DMS79 treated with DMSO at 0.1 percent for 48 hours (cell line): ENCODE measurements around the gene PAX2.

Experiments
- DNase-seq: peaks from one replicate; lab custom pipeline; 2025; lab: John Stamatoyannopoulos, UW

Gene PAX2

DNA sequence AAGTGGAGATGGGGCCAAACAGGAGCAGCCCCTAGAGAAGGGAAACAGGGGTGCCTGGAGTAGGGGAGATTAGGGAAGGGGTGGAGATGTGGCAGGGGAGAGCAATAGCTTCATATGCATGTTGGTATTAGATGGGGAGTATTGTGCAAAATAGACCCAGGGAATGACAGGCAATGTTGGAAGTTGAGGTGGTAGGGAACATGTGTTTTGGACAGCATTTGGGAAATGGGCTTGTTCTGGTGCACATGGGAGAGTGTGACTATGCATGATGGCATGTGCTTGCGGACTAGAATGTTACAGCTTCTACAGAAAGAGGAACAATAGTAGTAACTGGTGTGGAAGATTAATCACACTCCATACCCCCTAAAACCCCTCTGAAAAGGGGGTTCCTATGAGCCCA, 10.4 kb downstream of the PAX2 start:
- DNase-seq = no peak

DNA sequence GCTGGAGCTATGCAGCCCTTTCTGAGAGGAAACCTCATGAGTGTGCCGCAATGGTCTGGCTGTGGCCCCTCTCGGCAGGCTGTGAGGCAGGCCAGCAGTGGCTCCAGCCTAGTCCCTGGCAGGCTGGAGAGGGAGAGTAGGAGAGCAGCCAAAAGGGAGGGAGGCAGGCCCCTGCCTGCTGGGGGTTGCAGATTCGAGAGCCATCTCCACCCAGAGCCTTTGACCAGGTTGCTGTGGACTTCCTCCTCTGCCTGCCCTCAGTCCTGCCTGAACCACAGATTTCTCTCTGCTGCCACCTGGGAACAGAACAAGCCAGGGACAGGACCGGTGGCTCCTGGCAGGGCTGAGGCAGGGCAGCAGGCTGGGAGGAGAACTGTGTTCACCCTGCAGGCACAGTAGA, 13.9 kb downstream of the PAX2 start:
- DNase-seq = no peak

DNA sequence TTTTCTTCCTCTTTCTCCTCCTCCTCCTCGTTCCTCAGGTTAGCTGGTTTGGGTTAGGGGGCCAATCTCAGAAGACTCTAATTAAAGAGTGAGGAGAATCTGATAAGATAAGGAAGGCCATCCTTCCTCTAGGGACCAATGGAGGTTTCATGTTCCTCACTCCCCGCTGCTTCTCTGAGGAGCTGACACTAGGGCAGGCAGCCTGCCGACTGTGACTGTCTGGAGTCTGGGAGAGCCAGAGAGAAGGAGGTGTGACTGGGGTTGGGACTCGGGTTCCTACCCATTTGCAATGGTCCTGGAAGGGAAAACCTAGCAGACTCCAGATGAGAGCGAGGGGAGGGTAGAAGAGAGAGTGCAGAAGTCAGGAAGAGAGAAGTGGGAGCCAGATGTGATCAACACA, 15.3 kb downstream of the PAX2 start:
- no peak for DNase-seq

DNA sequence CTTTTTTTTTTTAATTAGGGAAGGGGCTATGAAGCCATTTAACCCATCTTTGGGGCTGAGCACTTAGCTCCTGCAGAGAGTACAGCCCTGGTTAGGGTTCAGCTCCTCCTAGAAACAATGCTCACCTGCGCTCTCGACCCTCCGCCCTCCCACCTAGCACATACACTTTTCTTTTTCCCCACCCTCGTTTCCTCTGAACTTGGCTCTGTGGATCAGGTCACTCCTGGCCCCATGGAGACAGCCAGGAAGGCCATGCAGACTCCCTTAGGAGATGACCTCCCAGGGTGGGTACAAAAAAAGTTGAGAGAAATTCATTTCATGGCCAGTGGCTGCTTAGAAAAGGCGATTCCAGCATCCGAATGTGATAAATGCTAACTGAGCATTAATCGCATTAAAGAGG, 15.8 kb downstream of the PAX2 start:
- DNase-seq = no peak

DNA sequence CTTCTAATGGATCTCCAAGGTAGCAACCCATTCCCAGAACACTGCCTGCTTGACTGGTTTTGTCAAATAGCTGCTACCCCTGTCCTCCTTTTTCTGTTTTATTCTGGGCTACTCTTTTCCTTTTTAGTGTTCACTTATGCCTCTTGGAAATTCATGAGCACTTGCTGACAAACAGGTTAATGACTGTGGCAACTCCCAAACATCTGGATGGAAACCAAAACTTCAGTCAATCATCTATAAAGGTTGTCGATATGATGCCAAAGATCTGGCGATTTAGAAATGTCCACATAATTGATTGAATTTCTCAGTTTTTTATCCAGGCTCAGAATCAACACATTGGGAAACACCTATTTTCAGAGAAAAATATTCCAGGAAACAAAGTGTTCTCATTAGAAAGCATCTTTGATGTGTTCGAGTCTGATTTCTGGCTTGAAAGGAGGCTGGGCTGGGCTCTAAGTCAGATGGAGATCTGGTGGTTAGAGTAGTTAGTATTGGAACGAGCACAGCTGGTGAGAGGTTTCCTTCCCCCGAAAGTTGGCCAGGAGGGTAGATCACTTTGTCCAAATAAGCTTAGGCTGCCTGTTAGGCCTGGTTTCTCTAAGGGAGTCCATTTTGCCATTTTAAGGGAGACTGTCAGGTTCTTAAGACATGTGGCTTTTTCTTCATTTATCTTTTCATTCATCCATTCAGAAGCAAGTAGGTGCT, 17.8 kb downstream of the PAX2 start:
- no peak for DNase-seq

DNA sequence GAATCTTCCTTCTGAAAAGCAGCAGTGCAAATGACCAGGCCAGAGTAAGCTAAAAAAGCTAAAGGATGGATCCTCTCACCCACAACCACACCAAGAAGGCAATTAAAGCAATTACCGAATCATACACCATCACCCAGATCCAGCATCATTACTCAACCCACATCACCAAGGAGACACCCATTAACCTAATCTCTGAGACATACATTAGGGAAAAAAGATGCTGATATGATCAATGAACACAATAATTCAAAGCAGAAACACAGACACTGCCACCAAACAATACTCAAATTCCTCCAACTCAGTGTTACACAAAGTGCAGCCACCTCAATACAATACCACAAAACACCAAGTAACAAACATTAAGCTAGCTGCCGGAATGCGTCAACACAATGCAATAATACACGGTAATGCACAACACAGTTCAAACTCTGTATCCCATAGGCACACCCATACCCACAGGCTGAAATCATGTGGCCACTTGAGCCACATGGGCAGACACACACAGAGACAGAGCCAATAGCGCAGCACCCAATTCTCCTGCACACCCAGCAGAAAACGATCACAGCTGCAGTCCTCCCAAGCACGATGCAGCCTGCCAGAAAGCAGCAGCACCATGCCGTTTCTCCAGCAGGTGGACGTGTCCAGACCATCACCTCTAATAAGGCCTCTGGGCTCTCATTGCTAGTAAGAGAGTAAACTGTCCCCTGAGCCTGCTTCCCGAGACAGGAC, 21.5 kb downstream of the PAX2 start:
- no peak for DNase-seq

DNA sequence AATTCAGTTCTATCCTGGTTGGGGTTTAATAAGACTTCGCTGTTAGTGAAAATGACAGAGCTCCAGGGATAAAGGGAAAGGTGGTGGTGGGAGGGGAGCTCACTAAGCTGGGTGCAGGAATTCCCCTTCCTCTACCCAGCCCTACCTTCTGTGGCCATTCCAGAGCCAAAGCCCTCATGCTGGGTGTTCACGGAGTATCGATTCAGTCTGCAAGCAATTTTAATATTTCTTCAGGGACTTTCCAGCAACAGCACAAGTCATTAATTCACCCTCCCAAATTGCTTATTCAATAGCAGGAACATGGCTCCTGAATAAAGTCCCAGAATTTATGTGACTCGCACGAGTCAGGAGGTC, 22.0 kb downstream of the PAX2 start:
- DNase-seq = no peak

DNA sequence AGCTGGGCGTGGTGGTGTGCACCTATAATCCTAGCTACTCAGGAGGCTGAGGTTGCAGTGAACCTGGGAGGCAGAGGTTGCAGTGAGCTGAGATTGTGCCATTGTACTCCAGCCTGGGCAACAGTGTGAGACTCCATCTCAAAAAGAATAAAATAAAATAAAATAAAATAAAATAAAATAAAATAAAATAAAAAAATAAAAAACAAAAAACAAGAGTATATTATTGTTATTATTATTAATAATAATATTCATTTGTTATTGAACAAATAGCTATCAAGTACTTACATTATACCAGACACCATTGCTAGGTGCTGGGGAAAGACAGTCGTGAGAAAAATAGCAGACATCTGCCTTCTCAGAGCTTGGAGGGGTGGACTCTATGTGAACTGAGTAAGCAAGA, 24.1 kb downstream of the PAX2 start:
- no peak for DNase-seq

DNA sequence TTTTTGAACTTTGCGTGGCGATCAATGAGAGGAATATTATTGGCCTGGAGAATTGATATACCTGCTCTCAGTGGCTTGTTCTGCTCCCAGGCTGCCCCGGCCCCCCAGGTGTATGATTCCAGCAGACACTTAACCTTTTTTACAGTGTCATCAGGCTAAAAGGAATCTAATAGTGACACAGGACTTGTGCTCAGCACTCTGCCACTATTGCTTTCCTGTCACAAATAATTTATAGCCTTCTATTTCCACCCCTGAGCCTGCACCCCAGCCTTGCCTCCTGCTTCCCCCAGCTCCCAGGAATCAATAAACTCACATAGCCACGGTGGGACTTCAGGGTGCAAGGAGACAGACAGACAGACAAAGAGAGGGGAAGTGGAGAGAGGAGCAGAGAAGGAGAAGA, 28.3 kb downstream of the PAX2 start:
- no peak for DNase-seq

DNA sequence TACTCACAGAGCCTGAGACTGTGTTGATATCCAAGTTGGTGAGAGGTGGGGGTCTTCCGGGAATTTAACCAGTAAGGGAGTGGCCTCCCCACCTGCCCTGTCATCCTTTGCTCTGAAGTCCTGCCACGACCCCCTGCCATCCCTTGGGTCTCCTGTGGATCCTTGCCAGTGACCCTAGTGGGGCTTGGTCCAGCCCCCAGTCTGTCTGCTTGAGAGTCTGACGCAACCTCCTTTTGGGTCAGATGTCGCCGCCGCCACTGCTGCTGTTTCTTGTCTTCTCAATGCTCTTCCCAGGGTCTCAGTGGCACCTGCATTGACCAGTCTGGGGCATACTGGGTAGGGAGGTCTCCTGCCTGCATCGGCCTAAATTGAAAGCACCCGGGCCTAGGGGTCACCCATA, 28.8 kb downstream of the PAX2 start:
- DNase-seq = no peak

DNA sequence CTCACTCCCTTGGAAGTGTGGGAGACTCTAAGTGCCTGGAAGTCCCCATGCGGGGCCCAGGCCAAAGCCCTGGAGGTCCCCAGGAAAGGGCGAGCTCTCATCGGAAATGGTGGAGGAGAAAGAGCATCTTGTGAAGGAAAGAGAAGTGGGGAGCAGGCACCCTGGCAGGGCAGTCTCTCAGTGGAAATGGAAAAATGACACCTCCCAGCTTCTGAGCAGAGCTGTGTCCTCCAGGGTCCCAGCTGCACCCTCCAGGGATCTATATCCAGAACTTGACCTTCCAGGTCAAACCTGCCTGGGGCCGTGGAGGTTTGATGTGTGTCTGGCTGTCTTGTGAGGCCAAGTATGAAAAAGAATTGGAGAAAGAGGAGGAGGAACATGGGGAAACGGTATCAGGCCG, 29.5 kb downstream of the PAX2 start:
- no peak for DNase-seq

DNA sequence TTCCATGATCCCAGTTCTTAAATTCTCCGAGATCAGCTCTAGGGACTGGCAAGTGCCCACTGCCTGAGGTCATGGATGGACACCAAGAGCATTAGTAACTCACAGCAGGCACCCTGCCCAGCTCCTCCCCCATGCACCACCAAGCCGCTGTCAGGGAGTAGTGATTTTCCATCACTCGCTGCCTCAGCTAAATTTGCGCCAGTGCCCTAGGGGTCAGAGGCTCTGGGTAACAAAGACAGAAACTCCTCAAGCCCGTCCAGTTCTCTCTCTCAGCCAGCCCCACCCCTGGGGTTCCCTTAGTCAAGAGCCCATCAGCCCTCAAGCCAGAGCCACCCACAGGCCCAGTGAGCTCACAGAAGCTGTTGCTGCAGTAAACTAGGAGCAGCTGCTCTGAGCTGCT, 30.0 kb downstream of the PAX2 start:
- no peak for DNase-seq

DNA sequence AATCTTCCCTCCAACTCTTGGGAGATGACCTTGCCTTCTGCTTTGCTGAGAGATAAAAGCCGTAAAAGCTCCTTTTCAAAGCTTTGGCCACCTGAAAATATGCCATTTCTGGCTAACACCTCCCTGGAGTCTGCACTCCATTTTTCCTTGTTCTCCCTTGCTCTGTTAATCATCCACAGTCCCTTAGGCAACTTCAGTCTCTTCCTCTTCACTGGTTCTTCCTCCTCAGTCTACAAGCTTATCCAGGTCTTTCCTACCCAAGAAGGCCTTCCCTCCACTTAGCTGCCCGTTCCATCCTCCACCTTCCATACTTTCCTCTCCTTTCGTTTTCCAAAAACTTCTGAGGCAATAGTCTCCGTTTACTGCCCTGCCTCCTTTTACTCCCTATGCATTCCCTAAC, 30.5 kb downstream of the PAX2 start:
- no peak for DNase-seq

DNA sequence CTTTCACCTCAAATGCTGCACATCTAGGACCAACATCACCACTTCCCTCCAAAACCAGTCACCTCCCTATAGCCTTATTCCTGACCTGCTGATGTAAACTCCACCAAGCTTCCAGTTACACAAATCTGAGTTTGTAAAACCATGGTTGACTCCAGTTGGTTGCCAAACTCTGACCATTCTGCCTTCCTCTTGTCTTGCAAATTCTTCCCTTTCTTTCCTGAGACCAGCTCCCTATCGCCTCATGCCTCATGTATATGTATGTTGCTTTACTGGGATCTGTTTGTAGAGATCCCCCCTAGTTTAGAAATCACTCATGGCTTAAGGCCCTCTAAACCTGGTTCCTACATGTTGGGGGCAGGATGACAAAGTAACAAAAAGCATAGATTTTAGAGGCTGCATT, 31.3 kb downstream of the PAX2 start:
- DNase-seq = no peak

DNA sequence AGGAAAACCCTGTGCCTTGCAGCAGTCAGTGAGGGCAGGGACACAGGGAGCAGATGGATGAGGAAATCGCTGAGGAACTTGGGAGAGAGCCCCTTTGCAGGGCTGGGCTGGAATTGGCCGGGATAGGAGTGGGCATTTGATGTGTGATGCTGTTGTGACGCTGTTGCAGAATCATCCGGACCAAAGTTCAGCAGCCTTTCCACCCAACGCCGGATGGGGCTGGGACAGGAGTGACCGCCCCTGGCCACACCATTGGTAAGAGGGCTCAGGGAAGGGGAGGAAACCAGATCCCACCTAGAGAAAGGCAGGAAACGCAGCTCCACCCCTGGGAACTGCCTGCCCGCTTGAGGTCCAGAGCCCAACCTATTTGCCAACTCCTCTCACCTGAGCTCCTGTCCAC, 33.9 kb downstream of the PAX2 start:
- no peak for DNase-seq

DNA sequence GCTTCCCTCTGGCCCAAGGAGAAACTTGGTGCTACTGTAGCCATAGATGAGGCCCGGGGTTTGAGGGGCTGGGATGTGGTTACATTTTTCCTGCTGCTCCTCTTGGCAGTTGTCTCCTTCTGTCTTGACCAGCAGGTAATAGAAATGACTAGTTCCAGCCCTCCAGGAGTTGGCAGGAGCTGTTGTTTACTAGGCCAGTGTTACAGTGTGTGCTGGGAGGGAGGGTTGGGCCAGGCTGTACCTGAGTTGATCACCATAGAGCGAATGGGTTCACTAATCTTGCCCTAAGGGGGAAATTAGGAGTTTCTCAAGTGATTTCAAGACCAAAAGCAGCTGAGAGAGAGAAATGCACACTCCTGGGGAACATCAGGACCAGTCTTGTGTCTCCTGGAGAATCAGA, 34.9 kb downstream of the PAX2 start:
- no peak for DNase-seq

DNA sequence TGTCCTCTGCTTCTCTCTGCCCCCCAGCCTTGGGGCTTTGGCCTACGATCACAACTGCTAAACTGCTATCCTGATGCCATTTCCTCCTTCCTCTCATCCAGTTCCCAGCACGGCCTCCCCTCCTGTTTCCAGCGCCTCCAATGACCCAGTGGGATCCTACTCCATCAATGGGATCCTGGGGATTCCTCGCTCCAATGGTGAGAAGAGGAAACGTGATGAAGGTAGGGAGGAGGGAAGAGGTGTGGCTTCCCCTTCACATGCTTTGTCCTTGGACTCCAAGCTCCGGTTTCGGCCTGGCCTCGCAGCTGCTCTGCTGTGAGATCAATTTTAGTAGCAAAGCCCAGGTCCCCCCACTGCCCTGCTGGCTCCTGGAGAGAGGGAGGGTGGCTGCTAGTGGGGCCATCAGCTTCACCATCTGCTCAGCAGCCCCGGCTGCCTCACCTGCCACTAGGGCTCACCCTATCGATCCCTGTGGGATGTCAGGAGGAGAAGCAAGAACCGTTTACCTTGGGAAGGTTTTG, 35.8 kb downstream of the PAX2 start:
- no peak for DNase-seq

DNA sequence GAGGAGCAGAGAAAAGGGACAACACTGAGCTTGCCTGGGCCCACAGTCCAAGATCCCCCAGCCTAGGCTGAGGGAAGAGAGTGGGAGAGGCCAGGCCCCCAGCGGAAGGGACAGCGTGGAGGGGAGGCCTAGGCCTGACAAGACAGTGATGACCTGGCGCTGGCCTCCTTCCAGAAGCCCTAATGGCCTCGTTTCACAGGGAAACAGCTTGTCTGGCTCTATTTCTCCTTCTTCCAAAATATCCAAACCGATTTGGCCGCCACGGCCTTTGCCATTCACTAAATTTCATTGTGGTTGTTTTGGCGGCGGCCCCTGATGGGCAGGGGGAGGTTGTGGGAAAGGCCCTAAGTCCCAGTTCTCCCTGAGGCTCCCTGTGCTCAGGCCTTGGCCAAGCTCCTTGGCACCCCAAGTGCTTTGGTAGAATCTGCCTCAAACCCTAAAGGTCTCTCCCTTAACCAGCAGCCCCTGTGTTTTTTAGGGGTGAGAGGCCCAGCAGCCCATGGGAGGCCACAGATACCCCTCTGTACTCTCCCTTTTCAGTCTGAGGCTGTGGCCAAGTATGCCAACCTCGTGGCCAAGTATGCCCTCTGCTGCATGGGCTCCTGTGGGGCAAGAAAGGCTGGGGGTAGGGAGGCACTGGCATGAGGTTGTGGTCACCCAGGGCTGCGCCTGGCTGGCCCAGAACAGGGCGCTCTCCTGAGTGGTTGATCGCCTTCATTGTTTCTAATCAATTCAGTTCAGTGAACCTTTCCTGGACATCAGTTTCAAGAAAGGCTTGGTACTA, 37.3 kb downstream of the PAX2 start:
- DNase-seq = no peak

DNA sequence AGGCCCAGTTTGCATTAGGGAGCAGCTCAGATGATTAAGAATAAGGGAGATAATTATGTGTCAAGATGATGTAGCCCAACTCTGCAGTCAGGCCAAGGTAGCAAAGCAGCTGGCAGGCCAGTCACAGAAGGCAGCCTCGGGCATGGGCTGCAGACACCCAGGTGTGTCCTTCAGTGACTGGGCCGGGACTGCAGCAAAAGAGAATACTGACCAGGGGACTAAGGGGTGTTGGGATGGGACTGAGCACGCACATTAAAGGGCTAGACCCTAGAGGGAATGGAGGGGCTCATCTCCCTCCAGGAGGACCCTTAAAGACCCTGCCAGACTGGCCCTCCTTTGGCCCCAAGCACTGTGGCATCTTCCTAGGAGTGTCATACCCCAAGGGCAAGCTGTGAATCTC, 38.7 kb downstream of the PAX2 start:
- DNase-seq = no peak

DNA sequence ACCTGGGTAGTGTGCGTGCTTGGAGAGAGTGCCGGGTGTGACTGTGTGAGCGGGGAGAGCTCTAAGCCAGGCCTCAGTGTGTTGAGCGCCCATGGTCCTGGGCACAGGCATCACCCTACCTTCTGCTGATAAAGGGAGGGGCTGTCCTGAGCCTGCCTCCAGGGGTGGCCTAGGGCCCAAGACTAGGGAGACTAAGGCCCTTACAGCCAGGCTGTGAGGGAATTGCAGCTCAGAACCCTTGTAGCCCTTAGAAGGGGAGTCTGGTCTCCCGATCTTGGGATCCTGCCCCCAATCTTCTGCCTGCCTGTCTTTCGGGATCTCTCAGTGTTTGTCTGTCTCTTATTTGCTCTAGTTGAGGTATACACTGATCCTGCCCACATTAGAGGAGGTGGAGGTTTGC, 41.2 kb downstream of the PAX2 start:
- no peak for DNase-seq

DNA sequence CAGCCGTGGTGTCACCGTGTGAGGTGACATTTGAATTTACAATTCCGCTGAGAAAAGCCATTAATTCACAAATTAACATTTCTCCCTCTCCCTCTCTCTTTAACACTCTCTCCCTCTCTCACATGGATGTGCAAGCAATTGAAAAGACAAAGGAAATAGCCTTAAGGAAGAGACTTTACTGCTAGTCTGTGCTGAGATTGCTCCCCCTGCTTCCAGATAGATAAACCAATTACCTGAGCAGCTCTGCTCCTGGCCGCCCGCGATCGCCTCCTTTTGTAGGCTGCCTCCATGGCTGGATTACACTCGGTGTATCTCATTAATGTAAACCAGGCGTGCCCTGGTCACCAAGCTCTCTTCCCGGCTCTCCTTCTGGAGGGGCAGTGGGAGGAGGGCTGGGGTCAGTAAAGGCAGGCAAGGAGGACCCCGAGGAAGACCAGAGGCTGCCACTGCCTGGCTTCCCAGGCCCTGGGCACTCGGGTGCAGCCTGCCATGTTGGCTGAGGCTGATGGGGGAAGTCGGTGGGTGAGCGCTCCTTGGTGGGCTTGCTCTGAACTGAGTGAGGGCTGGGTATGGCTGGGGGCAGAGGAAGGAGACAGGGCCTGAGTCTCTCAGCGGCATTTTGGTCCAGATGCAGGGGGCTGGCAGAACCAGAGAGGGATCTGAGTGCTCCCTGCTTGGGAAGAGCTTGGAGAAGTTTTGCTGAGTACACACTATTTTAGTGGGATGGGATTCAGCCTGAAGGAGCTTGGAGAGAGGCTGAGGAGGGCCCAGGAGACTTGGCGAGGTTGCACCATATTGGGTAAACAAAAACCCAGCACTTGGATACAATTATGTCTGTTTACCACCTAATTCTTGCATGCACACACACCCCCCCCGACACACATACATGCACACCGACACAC, 42.9 kb downstream of the PAX2 start:
- DNase-seq = no peak

DNA sequence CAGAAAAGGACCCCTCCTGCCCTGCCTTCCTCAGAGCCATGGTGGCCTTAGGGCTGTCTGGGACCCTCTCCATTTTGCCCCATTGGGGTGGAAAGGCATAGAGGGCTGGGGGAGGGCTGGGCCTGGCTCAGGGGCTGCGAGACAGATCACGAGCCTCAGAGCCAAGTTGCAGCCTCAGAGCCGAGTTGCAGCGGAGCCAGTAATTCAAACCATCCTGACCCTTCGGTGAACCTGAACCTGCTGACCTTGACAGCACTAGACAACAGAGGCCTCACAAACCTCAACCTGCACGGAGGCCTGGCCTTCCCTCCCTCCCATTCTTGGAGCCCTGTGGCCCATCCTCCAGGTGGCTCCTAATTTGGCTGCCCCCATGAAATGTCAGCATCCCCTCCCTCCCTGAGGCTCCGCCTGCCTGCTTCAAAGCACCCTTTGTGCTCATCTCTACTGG, 45.4 kb downstream of the PAX2 start:
- no peak for DNase-seq
